Suppressor macrophage (primary cell): ENCODE results near the gene ITGAD.
"Not testable (repeated sequence)": the region's sequence is repeated elsewhere in the genome, so short reads cannot be mapped to it uniquely, and the experiment has no call there.

Experiments used
- DNase-seq, 4 experiments: peaks; one replicate each; pipeline ENCODE4 v3.0.0-alpha.2; 2020 to 2022

Gene ITGAD

GRCh38 chr16:31430380-31431052 lies 37.4 kb downstream of the ITGAD start:
- no peak for DNase-seq

- DNase-seq: no peak
Measured at GRCh38 chr16:31435341-31436220, 42.4 kb downstream of the ITGAD start.

- DNase-seq: no peak
Measured at GRCh38 chr16:31436221-31437045, 43.3 kb downstream of the ITGAD start.

- no peak for DNase-seq
Measured at GRCh38 chr16:31438414-31438813, 45.3 kb downstream of the ITGAD start.

GRCh38 chr16:31439023-31439422 lies 45.9 kb downstream of the ITGAD start:
- DNase-seq: not testable (repeated sequence)

GRCh38 chr16:31439519-31439918 lies 46.4 kb downstream of the ITGAD start:
- no peak for DNase-seq

GRCh38 chr16:31440516-31441184 lies 47.5 kb downstream of the ITGAD start:
- no peak for DNase-seq

GRCh38 chr16:31441956-31442355 lies 48.8 kb downstream of the ITGAD start:
- DNase-seq: no peak

- peak in 2 of 4 experiments; percentile 13 to 27 for DNase-seq
Measured at GRCh38 chr16:31445931-31446330, 52.8 kb downstream of the ITGAD start.

- no peak for DNase-seq
Measured at GRCh38 chr16:31451201-31451600, 58.1 kb downstream of the ITGAD start.

- peak; percentile 40 to 71 (median 60) for DNase-seq
Measured at GRCh38 chr16:31451681-31452351, 58.7 kb downstream of the ITGAD start.

GRCh38 chr16:31452631-31453106 lies 59.5 kb downstream of the ITGAD start:
- DNase-seq: peak in 1 of 4 experiments; percentile 15

- peak; percentile 56 to 72 (median 62) for DNase-seq
Measured at GRCh38 chr16:31453255-31454204, 60.4 kb downstream of the ITGAD start.

- peak in 3 of 4 experiments; percentile 35 to 49 (median 43) for DNase-seq
Measured at GRCh38 chr16:31455601-31456314, 62.6 kb downstream of the ITGAD start.

- DNase-seq: no peak
Measured at GRCh38 chr16:31456988-31457360, 63.8 kb downstream of the ITGAD start.

- DNase-seq: peak; percentile 28 to 71 (median 52)
Measured at GRCh38 chr16:31458073-31458843, 65.1 kb downstream of the ITGAD start.

- DNase-seq: peak; percentile 98 to 99 (median 98)
Measured at GRCh38 chr16:31458844-31459686, 65.9 kb downstream of the ITGAD start, which contains the start of gene ARMC5. ARMC5 (plus strand) TSS chr16:31459501; CDS start chr16:31459525, 24 bp downstream.
